ENCODE data around the gene CCNH. TPM values are rescaled to one million over a fixed set of nuclear protein-coding genes. Genes with fewer than 3 reads are reported as not detected.

The CCNH gene
- total RNA-seq, 2 experiments from 2014 or later = 309 to 311 TPM

- CTCF ChIA-PET = interaction anchor here (0.5 kb wide), 1 partner anchor 788 kb away, joined by 6 read pairs; no protein-coding TSS in a partner anchor
- DNase-seq (no peak), ATAC-seq (ENCODE audit: poor library complexity) (no peak)
- Histone ChIP-seq H3K9me3 (ENCODE audit: control insufficient read depth in 1 of 2, insufficient read depth in 1 of 2, low read length in 2 of 2) (no peaks in the 10 kb centered on the region), H3K4me3 (ENCODE audit: low read length) (no peak overlapping the region), H3K27ac (ENCODE audit: low read depth in 1 of 2, low read length in 2 of 2) (no peak overlapping the region), H3K27me3 (ENCODE audit: control insufficient read depth in 1 of 2, insufficient read depth in 2 of 2, low read length in 2 of 2) (no peaks in the 10 kb centered on the region), H3K36me3 (ENCODE audit: insufficient read depth, low read length) (peaks cover 93% of the 10 kb centered on the region), H3K4me1 (ENCODE audit: insufficient read depth, low read length) (peaks cover 8% of the 10 kb centered on the region)
- H3K27me3 Mint-ChIP-seq = no peaks in the 10 kb centered on the region
- intact Hi-C loops (cut with DNase I, micrococcal nuclease) = loop anchor here (5.0 kb wide), 2 partner anchors 417 to 522 kb away; no protein-coding TSS in a partner anchor
- no peak overlapping the region for H3K27ac Mint-ChIP-seq
- TF ChIP-seq CTCF (IDR thresholded peaks at IDR 0.05) = no peak
- POLR2A ChIA-PET = interaction anchor here (1.0 kb wide), 1 partner anchor 9 kb away, joined by 4 read pairs; the partner anchor contains the start of gene CCNH
- H3K9me3 Mint-ChIP-seq = no peaks in the 10 kb centered on the region
- peaks cover 63% of the 10 kb centered on the region for H3K4me1 Mint-ChIP-seq (ENCODE audit: low read depth)
- no peak overlapping the region for H3K4me3 Mint-ChIP-seq
- H3K36me3 Mint-ChIP-seq (ENCODE audit: low read depth) = peaks cover 97% of the 10 kb centered on the region
Observed at GRCh38 chr5:87404359-87404758, 8.4 kb downstream of the CCNH start.

GRCh38 chr5:87403899-87404298 is 8.8 kb downstream of the CCNH start:
- Mint-ChIP-seq H3K4me3 (no peak overlapping the region), H3K36me3 (ENCODE audit: low read depth) (peaks cover 97% of the 10 kb centered on the region)
- H3K36me3 ChIP-seq (ENCODE audit: insufficient read depth, low read length) = peaks cover 93% of the 10 kb centered on the region

DNA sequence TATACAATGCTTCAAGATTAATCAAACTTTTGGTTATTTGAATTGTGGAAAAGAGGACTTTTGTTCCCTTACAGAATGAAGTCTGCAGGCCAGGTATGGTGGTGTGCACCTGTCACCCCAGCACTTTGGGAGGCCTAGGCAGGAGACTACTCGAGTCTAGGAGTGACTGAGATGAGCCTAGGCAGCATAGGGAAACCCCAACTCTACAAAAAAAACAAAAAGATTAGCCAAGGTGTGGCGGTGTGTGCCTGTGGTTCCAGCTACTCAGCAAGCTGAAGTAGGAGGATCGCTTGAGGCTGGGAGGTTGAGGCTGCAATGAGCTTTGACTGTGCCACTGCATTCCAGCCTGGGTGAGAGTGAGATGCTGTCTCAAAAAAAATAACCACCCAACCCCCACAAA is 9.3 kb downstream of the CCNH start:
- CTCF ChIA-PET = no interaction called here
- DNase-seq (peak in 1 of 14 experiments; percentile 47), ATAC-seq (ENCODE audit: poor library complexity) (peak; percentile 32)
- intact Hi-C loops (cut with DNase I, micrococcal nuclease) = loop anchor here (5.0 kb wide), 2 partner anchors 416 to 521 kb away; no protein-coding TSS in a partner anchor
- peaks cover 61% of the 10 kb centered on the region for H3K4me1 Mint-ChIP-seq (ENCODE audit: low read depth)
- no peak for TF ChIP-seq CTCF (IDR thresholded peaks at IDR 0.05)
- no peaks in the 10 kb centered on the region for H3K9me3 Mint-ChIP-seq
- Histone ChIP-seq H3K36me3 (ENCODE audit: insufficient read depth, low read length) (peaks cover 92% of the 10 kb centered on the region), H3K4me1 (ENCODE audit: insufficient read depth, low read length) (peaks cover 4% of the 10 kb centered on the region), H3K27me3 (ENCODE audit: control insufficient read depth in 1 of 2, insufficient read depth in 2 of 2, low read length in 2 of 2) (no peaks in the 10 kb centered on the region), H3K4me3 (ENCODE audit: low read length) (no peak overlapping the region), H3K9me3 (ENCODE audit: control insufficient read depth in 1 of 2, insufficient read depth in 1 of 2, low read length in 2 of 2) (no peaks in the 10 kb centered on the region), H3K27ac (ENCODE audit: low read depth in 1 of 2, low read length in 2 of 2) (no peak overlapping the region)
- H3K27ac Mint-ChIP-seq = no peak overlapping the region
- H3K27me3 Mint-ChIP-seq = no peaks in the 10 kb centered on the region
- POLR2A ChIA-PET = interaction anchor here (0.6 to 1.0 kb wide), 2 partner anchors 9 to 442 kb away, joined by 4 read pairs; partner anchors contain the start of gene CCNH
- H3K4me3 Mint-ChIP-seq = no peak overlapping the region
- peaks cover 97% of the 10 kb centered on the region for H3K36me3 Mint-ChIP-seq (ENCODE audit: low read depth)

More at GRCh38 chr5:87403899-87404298, 8.8 kb downstream of the CCNH start:
- H3K27me3 ChIP-seq (ENCODE audit: control insufficient read depth in 1 of 2, insufficient read depth in 2 of 2, low read length in 2 of 2) = no peaks in the 10 kb centered on the region
- ATAC-seq (ENCODE audit: poor library complexity) (no peak), DNase-seq (no peak)
- ChIA-PET CTCF (interaction anchor here (0.5 kb wide), 1 partner anchor 788 kb away, joined by 6 read pairs; no protein-coding TSS in a partner anchor), POLR2A (interaction anchor here (0.6 to 1.0 kb wide), 2 partner anchors 9 to 441 kb away, joined by 4 read pairs; partner anchors contain the start of gene CCNH)
- Mint-ChIP-seq H3K27me3 (no peaks in the 10 kb centered on the region), H3K9me3 (no peaks in the 10 kb centered on the region), H3K4me1 (ENCODE audit: low read depth) (peaks cover 63% of the 10 kb centered on the region), H3K27ac (no peak overlapping the region)
- no peak overlapping the region for H3K4me3 ChIP-seq (ENCODE audit: low read length)
- TF ChIP-seq CTCF (IDR thresholded peaks at IDR 0.05) = no peak
- peaks cover 8% of the 10 kb centered on the region for H3K4me1 ChIP-seq (ENCODE audit: insufficient read depth, low read length)
- intact Hi-C loops (cut with DNase I, micrococcal nuclease) = loop anchor here (5.0 kb wide), 2 partner anchors 417 to 522 kb away; no protein-coding TSS in a partner anchor
- no peaks in the 10 kb centered on the region for H3K9me3 ChIP-seq (ENCODE audit: control insufficient read depth in 1 of 2, insufficient read depth in 1 of 2, low read length in 2 of 2)
- no peak overlapping the region for H3K27ac ChIP-seq (ENCODE audit: low read depth in 1 of 2, low read length in 2 of 2)

All from CD4-positive, alpha-beta T cell (primary cell).